ENCODE measurements around the gene ENPP1. TPM values are rescaled to one million over a fixed set of nuclear protein-coding genes. Genes with fewer than 3 reads are reported as not detected.

ENPP1 gene
- total and polyA plus RNA-seq, 9 of the 15 experiments (the other 6 are each of a cell fraction or from before 2014, with no cell fraction given) = 0.03 to 0.56 (median 0.14) TPM

GRCh38 chr6:131776985-131777384 is 30.8 kb upstream of the ENPP1 start:
- in situ Hi-C loops (cut with MboI) (no loop called here), intact Hi-C loops (cut with micrococcal nuclease) (no loop called here)
- ATAC-seq (no peak), DNase-seq (ENCODE audit: extremely low read depth in 1 of 4, low spot score in 3 of 4) (no peak), FAIRE-seq (no peak)
- no peaks in the 10 kb centered on the region for H3K36me3 ChIP-seq (ENCODE audit: control insufficient read depth, insufficient read depth, low read length)
- H3K9me1 ChIP-seq (ENCODE audit: control insufficient read depth, insufficient read depth, low read length) = no peaks in the 10 kb centered on the region
- BruUV-seq (replicated peaks) = no TSS peak
- no peak overlapping the region for H2AFZ ChIP-seq (ENCODE audit: low read depth, low read length)
- H3K4me3 ChIP-seq = no peak overlapping the region
- no peaks in the 10 kb centered on the region for H3K79me2 ChIP-seq (ENCODE audit: control insufficient read depth, insufficient read depth, low read length)
- TF ChIP-seq NR2C1 (IDR thresholded peaks at IDR 0.05) = no peak
- TF ChIP-seq NR2C1 (tag; IDR thresholded peaks at IDR 0.05) = no peak
- TF ChIP-seq HIVEP1 (CRISPR knock-in tag; IDR thresholded peaks at IDR 0.05) = no peak
- TF ChIP-seq ZNF695 (CRISPR knock-in tag; IDR thresholded peaks at IDR 0.05) = no peak
- no peak for TF ChIP-seq UBTF (IDR thresholded peaks at IDR 0.05; ENCODE audit: borderline replicate concordance in 1 of 2, low read depth in 2 of 2, low read length in 2 of 2)
- no peak for TF ChIP-seq IFI16 (CRISPR knock-in tag; IDR thresholded peaks at IDR 0.05)
- no peak for TF ChIP-seq CTCF (IDR thresholded peaks at IDR 0.05 in 2 of 3, conservative IDR thresholded peaks at IDR 0.05 in 1 of 3; ENCODE audit: insufficient read depth in 2 of 3, low read depth in 1 of 3, low read length in 3 of 3)
- H4K20me1 ChIP-seq (replicated peaks; ENCODE audit: control insufficient read depth, insufficient read depth, low read length) = no peaks in the 10 kb centered on the region
- H3K9me3 ChIP-seq (replicated peaks; ENCODE audit: control insufficient read depth, insufficient read depth, low read depth, low read length) = no peaks in the 10 kb centered on the region
- 0% methylated on average over 2 of the region's 2 CpGs for WGBS (ENCODE audit: insufficient coverage, low coverage, missing lambda C conversion rate)
- H3K9ac ChIP-seq (ENCODE audit: insufficient read depth in 1 of 2, low read depth in 2 of 2, low read length in 2 of 2) = no peak overlapping the region
- no peaks in the 10 kb centered on the region for H3K4me1 ChIP-seq (replicated peaks in 1 of 2; ENCODE audit: control insufficient read depth in 2 of 2, insufficient read depth in 2 of 2, low read length in 2 of 2)
- peaks cover 3 to 18% of the 10 kb centered on the region in 2 experiments; a peak in 4 of 5 replicates for H3K27me3 ChIP-seq (ENCODE audit: control insufficient read depth in 2 of 2, insufficient read depth in 2 of 2, low read length in 2 of 2)
- H3K4me2 ChIP-seq (ENCODE audit: insufficient read depth, low read length) = no peak overlapping the region
- ChIA-PET CTCF (ENCODE audit: low intra/inter-chr PET ratio) (no interaction called here), POLR2A (interaction anchor here (0.6 kb wide), 1 partner anchor 10 kb away, joined by 3 read pairs; no protein-coding TSS in a partner anchor)
- no peak overlapping the region for H3K27ac ChIP-seq (ENCODE audit: extremely low read depth, low read depth, low read length)

Data from K562 (cell line).